ENCODE data around the gene DNALI1.
A peak's percentile ranks its signal among the peaks of the same experiment; 100 is the strongest.

The DNALI1 gene

DNA sequence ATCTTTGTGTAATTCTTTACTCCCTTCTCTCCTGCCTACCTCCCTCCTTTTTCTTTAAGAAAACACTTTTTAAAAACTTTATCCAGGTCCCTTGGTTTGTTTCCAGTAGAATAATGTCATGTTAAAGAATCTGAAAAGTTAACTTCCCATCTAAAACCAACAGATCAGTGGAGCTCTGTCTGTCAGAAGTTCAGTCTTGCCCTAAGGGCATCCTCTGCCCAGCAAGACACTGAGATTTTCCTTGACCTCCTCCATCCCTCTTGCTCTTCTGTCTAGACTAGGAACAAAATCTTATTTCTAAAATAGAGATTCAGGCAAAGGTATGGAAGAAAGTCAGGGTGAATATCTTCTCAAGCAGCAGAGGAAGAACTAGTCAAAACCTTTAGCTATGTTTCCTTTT, 44.7 kb downstream of the DNALI1 start:
- no peak for DNase-seq (ENCODE audit: low read depth)

DNA sequence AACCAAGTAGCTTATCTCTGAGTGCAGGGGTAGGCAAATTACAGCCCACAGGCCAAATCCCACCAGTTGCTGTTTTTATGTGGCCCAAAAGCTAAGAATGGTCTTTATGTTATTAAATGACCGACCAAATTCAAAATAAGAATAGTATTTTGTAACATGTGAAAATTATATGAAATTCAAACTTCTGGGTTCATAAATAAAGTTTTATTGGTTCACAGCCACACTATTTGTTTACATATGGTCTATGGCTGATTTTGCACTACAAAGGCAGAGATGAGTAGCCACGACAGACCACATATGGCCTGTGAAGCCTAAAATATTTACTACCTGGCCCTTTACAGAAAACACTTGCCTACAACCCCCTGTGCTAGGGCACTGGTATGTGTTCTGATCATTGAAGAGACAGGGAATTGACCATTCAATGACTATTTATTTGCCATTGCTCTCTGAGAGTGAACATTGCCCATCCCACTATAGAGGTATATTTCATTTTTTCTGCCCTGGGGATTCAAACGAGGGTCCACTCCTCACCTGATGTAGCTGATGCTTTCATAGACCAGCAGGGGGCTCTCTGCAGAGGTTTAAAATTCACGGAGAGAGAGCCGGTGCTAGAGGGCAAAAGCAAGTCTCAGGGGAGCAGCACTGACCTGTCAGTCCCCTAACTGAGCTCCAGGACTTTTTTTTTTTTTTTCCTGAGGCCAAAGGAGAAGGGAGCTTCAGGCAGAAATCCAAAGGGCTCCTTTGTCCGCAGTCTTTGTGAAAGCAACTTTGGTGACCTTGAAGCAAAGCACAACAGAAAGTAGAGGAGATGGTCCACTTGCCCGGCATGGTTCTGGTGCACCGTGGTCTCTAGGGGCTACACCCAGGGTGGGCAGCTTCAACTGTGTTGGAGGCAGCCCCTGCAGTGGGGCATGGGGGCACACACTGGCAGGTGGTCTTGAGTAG, 46.3 kb downstream of the DNALI1 start:
- DNase-seq (ENCODE audit: low read depth) = no peak

DNA sequence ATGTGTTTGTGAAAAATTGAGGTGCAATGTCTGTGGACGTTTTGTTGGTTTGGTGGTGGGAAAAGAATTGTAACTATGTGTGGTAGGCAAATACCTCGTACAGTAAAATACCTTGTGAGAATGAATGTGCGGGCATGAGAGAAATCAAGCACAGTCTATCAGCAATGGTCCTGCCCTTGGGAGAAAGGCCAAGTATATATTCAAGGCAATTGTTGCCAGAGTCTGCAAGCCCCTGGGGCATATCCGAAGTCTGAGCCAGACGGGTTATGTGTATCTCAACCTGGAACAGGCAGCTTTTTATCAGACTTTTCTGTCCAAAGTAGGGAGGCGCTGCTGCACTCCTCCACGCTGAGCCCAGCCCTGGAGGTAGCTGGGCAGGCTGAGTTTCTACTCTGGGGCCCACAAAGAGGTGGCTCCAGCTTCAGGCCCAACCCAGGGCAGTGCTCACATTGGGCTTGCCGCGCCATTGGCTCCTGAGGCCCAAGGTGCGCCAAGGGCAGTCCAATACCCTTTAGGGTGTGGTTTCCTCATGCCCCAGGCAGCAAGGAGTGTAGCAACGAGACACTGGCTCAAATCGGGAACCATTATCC, 48.4 kb downstream of the DNALI1 start:
- DNase-seq (ENCODE audit: low read depth) = no peak

DNA sequence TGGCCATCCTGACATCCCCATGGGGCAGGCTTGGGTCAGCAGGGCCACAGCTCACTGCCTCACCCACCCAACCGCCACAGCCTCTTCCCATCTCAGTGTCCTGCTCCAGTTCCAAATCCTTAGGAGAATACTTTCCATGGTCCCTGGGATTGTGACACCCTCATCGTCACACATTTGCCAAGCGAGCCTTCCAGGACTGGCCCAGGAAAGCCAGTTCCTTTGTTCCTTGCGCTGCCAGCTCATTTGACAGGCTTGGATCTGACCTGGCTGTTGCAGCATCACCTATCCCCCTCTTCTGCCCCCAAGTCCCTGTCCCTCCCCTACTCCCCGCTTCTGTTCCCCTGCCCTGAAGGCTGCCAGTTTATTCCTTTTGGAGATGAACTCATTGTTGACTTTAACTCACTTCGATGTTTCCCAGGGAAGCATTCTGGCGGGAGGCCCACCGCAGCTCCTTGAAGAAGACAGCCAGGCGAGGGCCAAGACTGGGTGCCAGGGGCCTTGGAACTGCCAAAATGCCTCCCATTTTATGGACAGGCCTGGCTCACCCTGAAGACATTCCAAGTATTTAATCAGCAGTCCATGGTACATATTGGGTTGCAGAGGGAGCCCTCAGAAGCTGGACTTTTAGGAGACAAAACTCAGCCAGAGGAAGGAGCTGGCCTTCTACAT, 49.2 kb downstream of the DNALI1 start:
- peak; percentile 85 for DNase-seq (ENCODE audit: low read depth)

DNA sequence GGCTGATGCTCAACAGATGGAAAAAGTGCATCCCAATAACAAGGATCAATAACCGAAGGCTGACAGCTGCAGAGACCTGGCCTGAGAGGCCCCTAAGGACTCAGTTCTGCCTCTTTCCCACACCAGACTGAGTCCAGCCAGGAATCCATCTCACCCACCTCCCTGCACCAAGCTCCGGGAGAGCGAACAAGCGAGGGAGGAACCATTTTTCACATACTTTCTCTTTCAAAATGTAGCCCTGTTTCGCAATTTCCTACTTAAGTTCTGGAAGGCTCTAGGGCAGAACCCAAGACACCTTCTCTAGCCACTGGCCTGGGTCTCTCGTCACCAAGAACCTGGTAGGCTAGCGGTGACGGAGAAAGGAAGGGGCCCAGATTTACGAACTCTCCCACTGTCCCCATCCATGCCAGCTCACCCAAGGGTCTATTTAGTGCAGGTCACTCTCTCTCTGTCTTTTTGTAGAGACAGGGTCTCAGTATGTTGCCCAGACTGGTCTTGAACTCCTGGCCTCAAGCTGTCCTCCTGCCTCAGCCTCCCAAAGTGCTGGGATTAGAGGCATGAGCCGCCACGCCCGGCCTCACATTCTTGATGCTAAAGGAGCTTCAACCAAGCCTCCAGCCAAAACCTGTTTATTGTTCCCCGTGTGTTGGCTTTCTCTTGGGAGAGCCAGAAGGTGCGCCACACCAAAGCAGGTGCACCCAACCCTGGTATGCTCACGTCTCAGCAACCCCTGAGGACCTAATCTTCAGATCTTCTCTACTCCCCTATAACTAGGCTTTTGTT, 49.9 kb downstream of the DNALI1 start:
- peak; percentile 82 for DNase-seq (ENCODE audit: low read depth)

DNA sequence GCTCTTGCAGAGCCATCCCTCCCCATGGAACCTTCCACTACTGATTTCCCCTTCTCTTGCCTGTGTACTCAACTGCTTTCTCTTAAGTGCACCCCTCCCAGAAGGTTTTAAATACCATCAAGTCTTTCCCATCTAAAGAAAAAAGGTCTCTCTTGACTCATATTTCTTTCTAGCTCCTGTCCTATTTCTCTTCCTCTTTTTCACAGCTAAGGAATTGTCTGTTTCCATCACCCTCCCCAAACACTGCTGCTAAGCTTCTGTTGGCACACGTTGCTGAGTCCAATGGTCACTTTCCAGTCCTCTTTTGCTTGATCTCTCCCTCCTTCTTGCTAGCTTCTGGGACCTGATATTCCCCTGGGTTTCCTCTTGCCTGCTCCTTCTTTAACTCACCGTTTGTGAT, 52.3 kb downstream of the DNALI1 start:
- DNase-seq (ENCODE audit: low read depth) = no peak

DNA sequence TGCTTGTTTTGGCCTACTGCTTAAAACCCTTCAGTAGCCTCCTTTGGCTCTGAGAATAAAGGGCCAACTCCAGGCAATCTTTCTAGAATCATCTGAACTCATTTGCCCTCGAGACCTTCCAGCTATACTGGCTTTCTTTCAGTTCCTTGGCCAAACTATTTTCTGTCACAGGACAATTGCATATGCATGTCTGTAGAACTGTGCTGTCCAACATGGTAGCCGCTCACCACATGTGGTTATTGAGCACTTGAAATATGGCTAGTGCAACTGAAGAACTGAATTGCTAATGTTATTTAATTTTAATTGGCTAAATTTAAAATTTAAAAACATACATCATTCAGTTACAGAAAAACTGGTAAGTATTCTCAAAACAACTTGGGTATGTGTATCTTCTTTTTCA, 53.3 kb downstream of the DNALI1 start:
- DNase-seq (ENCODE audit: low read depth) = no peak

DNA sequence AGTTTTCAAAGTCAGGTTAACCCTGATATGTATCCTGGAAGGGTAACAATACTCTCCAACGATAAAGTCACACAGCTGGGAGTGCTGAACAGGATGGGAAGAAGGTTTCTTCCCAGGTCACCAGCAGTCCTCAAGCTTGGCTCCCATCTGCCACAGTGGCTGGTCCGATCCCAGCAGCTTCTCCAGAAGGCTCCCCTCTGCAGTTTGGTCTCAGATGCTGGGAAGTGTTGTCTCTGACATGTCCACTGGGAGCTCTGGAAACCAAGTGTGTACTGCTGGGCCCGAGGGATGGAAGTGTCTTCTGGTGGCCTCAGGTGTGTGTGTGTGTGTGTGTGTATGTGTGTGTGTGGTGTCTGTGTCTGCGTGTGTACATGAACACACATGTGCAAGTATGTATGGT, 55.4 kb downstream of the DNALI1 start:
- DNase-seq (ENCODE audit: low read depth) = no peak

DNA sequence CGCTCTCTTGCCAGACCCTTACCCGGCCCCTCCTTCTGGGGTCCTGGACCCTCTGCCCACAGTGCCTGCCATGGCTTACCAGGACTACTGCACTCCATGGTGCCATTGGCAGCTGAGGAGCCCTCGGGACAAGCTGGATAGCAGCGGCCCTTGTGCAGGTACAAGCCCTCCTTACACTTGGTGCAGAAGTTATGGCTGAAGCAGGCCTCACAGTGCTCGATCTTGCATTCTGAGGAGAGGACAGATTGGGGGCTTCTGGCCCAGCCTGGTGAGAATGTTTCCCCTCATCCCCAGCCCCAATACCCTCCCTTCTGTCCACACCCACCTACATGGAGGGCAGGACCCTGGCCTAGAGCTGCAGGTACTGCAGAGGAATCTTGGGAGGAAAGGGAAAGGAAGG, 57.4 kb downstream of the DNALI1 start:
- DNase-seq (ENCODE audit: low read depth) = no peak

DNA sequence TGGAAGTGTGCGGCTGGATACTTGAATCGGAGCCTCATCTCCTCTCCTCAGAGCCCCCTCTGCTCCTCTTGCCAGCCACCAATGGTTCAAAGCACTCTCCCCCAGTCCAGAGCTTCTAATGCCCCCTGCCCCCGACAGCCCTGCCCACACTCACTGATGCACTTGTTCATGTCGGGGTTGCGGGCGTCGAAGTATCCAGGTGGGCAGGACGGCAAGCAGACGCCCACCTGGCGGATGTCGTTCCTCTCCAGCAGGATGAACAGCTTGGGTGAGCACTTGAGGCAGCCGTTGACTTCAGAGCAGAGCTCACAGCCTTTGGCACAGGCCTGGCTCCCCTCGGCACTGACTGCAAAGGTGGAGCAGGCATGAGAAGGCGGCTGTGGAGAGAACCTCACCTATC, 59.6 kb downstream of the DNALI1 start:
- DNase-seq (ENCODE audit: low read depth) = no peak
